ENCODE measurements around the gene GABBR2.
A peak's percentile ranks its signal among the peaks of the same experiment; 100 is the strongest.

The GABBR2 gene

GRCh38 chr9:98317134-98317857, 391.4 kb downstream of the GABBR2 start:
- no peak overlapping the region for H3K4me3 ChIP-seq (ENCODE audit: low read depth, low read length)
- TF ChIP-seq, protein P1, sequence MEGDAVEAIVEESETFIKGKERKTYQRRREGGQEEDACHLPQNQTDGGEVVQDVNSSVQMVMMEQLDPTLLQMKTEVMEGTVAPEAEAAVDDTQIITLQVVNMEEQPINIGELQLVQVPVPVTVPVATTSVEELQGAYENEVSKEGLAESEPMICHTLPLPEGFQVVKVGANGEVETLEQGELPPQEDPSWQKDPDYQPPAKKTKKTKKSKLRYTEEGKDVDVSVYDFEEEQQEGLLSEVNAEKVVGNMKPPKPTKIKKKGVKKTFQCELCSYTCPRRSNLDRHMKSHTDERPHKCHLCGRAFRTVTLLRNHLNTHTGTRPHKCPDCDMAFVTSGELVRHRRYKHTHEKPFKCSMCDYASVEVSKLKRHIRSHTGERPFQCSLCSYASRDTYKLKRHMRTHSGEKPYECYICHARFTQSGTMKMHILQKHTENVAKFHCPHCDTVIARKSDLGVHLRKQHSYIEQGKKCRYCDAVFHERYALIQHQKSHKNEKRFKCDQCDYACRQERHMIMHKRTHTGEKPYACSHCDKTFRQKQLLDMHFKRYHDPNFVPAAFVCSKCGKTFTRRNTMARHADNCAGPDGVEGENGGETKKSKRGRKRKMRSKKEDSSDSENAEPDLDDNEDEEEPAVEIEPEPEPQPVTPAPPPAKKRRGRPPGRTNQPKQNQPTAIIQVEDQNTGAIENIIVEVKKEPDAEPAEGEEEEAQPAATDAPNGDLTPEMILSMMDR (IDR thresholded peaks at IDR 0.05; ENCODE audit: control insufficient read depth, extremely low read depth, insufficient read depth) = no peak
- no peak for DNase-seq (ENCODE audit: low read depth)

- H3K4me3 ChIP-seq (ENCODE audit: low read depth, low read length) = no peak overlapping the region
- TF ChIP-seq, protein P1 (IDR thresholded peaks at IDR 0.05; ENCODE audit: control insufficient read depth, extremely low read depth, insufficient read depth) = no peak
- DNase-seq (ENCODE audit: low read depth) = no peak
These were observed 392.1 kb downstream of the GABBR2 start for GRCh38 chr9:98316445-98317133.

GRCh38 chr9:98315551-98316060, 393.1 kb downstream of the GABBR2 start:
- H3K4me3 ChIP-seq (ENCODE audit: low read depth, low read length) = no peak overlapping the region
- peak; percentile 43 for DNase-seq (ENCODE audit: low read depth)
- TF ChIP-seq, protein P1 (IDR thresholded peaks at IDR 0.05; ENCODE audit: control insufficient read depth, extremely low read depth, insufficient read depth) = peak; percentile 96

DNA sequence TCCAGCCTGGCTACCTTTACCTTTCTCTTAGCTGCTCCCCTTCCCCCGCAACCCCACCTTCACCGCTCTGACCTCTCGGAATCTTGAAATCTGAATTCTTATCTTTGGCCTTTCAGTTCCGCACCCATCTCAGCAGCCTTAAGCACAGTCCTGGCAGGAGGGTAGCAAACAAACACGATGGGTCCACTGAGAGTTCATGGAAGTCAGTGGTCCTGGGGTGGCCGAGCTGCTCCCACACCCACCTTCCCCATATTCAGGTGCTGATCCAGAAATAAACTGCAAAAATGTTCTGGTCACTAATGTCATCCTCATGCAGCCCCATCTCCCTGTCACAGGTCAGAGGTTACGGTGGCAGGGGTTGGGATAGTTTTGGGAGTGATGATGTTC, 393.7 kb downstream of the GABBR2 start:
- H3K4me3 ChIP-seq (ENCODE audit: low read depth, low read length) = no peak overlapping the region
- TF ChIP-seq, protein P1 (IDR thresholded peaks at IDR 0.05; ENCODE audit: control insufficient read depth, extremely low read depth, insufficient read depth) = no peak
- DNase-seq (ENCODE audit: low read depth) = no peak

GRCh38 chr9:98314381-98315066, 394.2 kb downstream of the GABBR2 start:
- TF ChIP-seq, protein P1 (IDR thresholded peaks at IDR 0.05; ENCODE audit: control insufficient read depth, extremely low read depth, insufficient read depth) = no peak
- no peak for DNase-seq (ENCODE audit: low read depth)
- no peak overlapping the region for H3K4me3 ChIP-seq (ENCODE audit: low read depth, low read length)

DNA sequence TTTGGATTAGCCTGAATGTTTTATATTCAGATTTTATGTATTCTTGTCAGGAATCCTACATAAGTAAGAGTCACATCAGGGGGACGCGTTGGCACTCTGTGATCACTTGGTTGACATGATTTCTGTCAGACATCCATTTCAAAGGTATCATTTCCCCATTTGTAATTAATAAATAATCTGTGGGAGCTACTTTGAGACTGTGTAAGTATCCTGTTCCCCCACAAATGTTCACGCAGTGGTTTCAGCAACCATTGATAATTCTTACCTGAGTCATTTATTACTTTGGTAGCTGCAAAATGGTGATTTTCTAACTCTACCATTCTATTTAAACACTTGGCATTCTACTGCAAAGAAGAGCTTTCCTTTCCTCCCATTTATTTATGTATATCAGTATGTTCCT, 396.4 kb downstream of the GABBR2 start:
- no peak for DNase-seq (ENCODE audit: low read depth)
- no peak overlapping the region for H3K4me3 ChIP-seq (ENCODE audit: low read depth, low read length)
- TF ChIP-seq, protein P1 (IDR thresholded peaks at IDR 0.05; ENCODE audit: control insufficient read depth, extremely low read depth, insufficient read depth) = no peak

Data from LNCaP clone FGC (cell line).